22Rv1 (cell line): ENCODE measurements around the gene SHISA2.

ENCODE experiments used
- H3K27ac ChIP-seq: fragments of 450-650 bp; 2 replicates; pipeline ENCODE4 v1.5.1; 2017
- ZFX ChIP-seq: fragments of 450-650 bp; IDR thresholded peaks from 2 replicates; pipeline ENCODE4 v1.6.1; 2017; ENCODE audit warnings: antibody characterized with exemption, borderline replicate concordance
- TF ChIP-seq, protein P1 (sequence below): fragments of 450-650 bp; IDR thresholded peaks from 2 replicates; pipeline ENCODE4 v1.5.1; 2017; ENCODE audit warnings: mild to moderate bottlenecking

Gene SHISA2

DNA sequence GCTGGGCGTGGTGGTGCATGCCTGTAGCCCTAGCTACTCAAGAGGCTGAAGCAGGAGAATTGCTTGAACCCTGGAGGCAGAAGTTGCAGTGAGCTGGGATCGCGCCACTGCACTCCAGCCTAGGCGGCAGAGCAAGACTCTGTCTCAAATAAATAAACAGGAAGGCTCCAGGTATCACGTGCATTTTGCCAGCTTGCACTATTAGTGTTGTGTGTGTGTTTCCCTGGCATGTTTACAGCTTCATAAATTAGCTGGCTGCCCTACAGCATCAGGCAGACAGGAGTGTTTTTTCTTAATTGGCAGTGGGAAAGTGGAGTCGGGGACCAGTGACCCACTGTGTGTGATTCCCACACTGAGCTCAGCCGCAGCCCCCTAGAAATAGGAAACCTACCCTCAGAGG lies 32.6 kb downstream of the SHISA2 start:
- no peak for TF ChIP-seq ZFX
- TF ChIP-seq, protein P1, sequence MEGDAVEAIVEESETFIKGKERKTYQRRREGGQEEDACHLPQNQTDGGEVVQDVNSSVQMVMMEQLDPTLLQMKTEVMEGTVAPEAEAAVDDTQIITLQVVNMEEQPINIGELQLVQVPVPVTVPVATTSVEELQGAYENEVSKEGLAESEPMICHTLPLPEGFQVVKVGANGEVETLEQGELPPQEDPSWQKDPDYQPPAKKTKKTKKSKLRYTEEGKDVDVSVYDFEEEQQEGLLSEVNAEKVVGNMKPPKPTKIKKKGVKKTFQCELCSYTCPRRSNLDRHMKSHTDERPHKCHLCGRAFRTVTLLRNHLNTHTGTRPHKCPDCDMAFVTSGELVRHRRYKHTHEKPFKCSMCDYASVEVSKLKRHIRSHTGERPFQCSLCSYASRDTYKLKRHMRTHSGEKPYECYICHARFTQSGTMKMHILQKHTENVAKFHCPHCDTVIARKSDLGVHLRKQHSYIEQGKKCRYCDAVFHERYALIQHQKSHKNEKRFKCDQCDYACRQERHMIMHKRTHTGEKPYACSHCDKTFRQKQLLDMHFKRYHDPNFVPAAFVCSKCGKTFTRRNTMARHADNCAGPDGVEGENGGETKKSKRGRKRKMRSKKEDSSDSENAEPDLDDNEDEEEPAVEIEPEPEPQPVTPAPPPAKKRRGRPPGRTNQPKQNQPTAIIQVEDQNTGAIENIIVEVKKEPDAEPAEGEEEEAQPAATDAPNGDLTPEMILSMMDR: no peak
- no peak overlapping the region for H3K27ac ChIP-seq

GRCh38 chr13:26017932-26018665 lies 33.7 kb downstream of the SHISA2 start:
- H3K27ac ChIP-seq: no peak overlapping the region
- no peak for TF ChIP-seq ZFX
- TF ChIP-seq, protein P1: no peak

DNA sequence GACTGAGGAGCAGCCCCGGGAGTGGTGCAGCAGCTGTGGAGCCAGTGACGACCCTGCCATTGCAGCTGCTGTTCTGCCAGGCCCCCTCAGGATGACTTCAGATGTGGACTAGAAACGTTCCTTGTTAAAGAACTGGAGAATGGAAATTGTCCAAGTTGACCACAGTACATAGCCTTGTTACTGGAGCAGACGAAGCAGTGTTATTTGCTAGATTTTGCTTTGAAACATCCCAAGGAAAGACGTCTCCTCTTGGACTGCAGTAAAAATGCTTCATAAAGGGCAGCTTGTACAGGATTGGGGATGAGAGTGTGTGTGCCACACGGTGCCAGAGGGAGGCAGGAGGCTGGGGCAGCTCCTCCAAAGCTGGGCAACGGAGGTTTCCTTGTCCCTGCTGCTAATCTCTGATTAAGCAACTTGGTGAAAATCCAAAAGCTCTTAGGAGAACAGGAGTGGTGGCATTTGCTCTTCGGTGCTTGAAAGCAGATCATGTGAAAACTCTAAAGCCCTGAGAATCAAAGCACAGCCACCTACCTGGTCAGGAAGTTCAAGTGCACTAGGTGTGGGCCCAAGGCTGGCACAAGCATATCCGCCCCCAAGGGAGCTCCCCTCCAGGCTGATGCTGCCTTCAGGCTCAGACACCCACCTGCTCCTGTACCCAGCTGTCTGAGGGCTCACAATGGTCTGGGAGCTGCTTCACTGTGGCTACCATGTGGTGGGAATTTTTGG lies 34.5 kb downstream of the SHISA2 start:
- TF ChIP-seq, protein P1: no peak
- TF ChIP-seq ZFX: no peak

GRCh38 chr13:26016189-26016588 lies 35.6 kb downstream of the SHISA2 start:
- no peak for TF ChIP-seq ZFX
- TF ChIP-seq, protein P1: no peak
- H3K27ac ChIP-seq: no peak overlapping the region

More for the DNA sequence above, 34.5 kb downstream of the SHISA2 start:
- no peak overlapping the region for H3K27ac ChIP-seq

DNA sequence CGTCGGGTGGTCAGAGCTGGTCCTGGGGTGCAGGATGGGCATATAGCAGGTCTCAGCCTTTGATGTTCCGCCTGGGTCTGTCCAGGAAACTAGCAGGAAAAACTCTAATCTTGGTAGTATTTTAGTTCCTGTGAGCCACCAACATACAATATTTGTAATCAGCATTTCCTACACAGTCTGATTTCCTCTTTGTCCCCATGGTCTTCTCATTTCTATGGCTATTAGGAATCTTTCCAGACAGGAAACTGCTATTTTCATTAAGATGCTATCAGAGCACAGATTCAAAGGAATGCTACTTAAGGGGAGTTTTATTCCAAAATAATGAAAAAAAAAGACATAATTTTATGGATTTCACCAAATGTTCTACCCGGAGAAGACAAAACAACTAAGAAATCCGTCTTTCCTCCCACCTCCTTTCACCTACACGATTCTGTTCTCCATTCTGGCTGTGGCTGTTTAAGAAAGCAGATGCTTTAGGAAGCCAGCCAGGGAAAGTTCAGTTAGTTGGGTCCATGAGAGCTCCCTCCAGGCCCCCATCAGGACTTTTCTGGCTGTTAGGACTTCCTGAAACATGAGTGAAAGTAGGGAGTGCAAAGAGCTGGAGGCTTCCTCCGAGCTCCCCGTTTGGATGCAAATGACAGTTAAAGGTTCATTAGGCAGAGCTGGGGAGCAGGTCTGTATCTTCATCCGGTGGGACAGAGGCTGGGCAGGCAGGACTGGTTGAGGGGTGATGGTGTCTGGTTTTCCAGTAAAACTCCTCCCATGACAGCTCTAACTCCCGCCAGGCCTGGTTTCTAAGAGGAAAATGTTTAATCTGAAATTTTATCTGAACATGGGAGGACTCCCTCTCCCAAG lies 36.3 kb downstream of the SHISA2 start:
- no peak for TF ChIP-seq ZFX
- TF ChIP-seq, protein P1: no peak
- H3K27ac ChIP-seq: no peak overlapping the region

GRCh38 chr13:26012995-26013394 lies 38.8 kb downstream of the SHISA2 start:
- H3K27ac ChIP-seq: no peak overlapping the region
- no peak for TF ChIP-seq ZFX
- TF ChIP-seq, protein P1: no peak
